H54 (cell line): ENCODE results near the gene GBP2.
A peak's percentile ranks its signal among the peaks of the same experiment; 100 is the strongest.

Source experiments
- DNase-seq: peaks from one replicate; pipeline ENCODE4 v3.0.0; 2011; ENCODE audit warnings: low spot score, mixed read lengths; ENCODE audit not compliant: insufficient read length
- FAIRE-seq: peaks from 3 replicates; lab custom pipeline; 2011; peaks lifted over from hg19 to GRCh38; lab: Jason Lieb, UNC
- POLR2A ChIP-seq: IDR thresholded peaks from 2 replicates; pipeline ENCODE4 v1.6.1; 2011; ENCODE audit warnings: low read depth, mild to moderate bottlenecking, low read length

Gene GBP2

DNA sequence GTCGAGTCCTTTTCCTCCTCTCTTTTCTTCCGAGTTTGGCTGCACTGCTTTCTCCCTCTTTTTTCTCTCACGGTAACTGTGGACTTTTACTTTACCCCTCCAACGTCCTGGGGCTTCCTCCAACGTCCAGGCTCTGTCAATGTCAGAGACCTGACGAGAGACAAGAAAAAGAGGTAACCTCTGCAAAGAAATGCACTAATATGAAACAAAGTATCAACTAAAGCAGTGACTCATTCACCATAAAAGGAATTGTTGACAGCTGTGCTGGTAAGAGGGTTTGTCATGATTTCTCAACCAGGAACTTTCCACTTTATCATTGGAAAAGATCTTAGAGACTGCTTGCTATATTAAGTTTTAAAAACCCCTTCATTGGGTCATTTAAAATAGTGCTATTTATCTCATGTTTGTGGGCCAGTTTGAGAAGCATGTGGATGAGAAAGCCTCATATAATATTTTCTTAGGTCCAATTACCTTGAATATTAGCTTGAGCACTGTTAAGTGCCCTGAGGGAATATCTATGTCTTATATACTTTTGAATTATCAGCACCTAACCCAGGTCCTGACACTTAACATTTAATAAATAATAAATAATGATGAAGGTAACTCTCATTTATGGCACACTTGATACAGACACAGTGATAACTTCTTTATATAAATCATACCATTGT is at the start of gene GBP2:
Gene GBP2, minus strand, starts transcription at position 202 of the 668 bp plus-strand sequence. CDS start 4,148 bp downstream, outside the sequence.
- no peak for TF ChIP-seq POLR2A
- FAIRE-seq (peak; percentile 97), DNase-seq (peak; percentile 63)

GRCh38 chr1:89174491-89174890 is 48.6 kb upstream of the GBP2 start:
- FAIRE-seq (no peak), DNase-seq (no peak)
- no peak for TF ChIP-seq POLR2A

DNA sequence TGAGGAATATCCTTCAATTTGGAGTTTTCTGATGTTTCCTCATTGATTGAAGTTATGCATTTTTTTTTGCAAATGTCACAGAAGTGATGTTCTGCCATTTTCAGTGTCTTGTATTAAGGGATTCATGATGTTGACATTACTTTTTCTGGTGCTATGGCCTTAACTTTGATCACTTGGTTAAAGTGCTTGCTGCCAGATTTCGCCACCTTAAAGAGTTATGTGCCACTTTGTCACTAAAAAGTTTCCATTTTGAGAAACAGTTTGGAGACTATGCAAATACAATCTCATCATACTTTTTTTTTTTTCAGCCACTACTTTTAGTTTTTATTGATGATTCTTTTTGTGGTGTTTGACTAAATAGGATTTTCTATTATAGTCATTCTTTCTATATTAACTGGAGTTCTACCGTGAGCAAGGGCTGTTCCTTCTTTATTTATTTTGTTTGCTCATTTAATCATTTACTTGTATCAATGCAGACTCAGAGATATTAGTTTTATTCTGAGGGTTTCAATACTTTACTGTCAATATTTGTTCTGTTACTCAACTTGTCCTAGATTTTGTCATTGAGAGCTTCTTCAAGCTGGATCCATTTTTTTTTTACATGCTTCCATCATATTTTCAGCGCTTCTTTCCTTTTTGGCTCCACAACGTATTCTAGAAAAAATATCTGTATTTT is 46.7 kb upstream of the GBP2 start:
- FAIRE-seq (no peak), DNase-seq (no peak)
- no peak for TF ChIP-seq POLR2A

DNA sequence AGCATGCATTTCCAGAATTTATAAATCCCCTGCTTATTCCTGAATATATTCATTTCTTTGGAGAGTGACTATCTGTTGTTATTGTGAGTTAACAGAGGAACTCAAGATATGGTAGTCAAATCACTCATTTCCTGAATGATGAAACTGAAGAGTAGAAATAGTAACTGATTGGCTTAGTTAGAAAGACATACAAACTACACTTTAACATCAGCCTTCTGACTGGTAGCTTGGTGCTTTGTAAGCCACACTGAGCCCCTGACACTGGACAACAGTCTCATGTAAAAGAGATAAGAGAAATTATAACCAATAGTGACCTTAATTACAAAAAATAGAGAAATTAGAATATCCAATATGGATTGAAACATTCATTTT is 45.1 kb upstream of the GBP2 start:
- DNase-seq (no peak), FAIRE-seq (no peak)

DNA sequence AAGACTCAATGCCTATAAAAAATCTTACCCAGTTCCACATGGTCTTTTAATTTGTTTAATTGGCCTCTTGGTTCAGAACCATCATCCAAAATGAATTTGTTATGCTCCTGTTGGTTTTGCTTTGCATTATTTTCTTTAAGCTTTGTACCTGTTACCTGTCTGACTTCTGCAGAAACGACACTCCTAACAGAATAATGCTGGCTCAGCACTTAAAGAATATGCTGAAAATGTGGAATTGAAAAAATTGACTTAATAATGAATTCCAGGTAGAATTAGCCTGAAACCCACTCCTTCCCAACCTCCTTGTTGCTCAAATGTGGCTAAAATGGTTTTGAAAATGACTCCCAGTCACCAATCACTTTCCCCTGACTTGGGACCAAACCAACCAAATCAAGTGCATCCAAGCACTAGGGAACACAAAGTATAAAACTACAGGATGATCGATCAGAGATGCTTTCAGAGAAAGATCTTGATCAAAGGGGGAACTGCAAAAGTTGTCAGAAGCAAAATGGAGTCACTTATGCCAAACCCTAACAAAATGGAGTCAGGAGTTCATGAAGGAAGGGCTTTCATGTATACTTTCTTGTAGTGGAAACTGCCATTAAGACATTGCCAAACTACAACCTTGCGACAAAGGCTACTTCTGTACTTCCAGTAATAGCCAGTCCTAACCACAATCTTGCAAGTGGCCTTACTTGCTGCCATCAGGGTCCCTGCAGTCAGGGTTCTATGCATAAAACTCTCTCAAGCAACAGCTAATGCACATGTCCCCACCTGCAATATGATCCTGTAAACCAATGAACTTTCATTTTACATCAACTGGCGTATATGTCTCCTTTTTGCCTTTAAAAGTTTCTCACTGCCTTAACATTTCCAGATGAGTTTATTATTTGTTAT is 44.5 kb upstream of the GBP2 start:
- DNase-seq (no peak), FAIRE-seq (no peak)
- TF ChIP-seq POLR2A: no peak

More for the DNA sequence above, 45.1 kb upstream of the GBP2 start:
- TF ChIP-seq POLR2A: no peak

GRCh38 chr1:89169166-89169565 is 43.3 kb upstream of the GBP2 start:
- FAIRE-seq (no peak), DNase-seq (no peak)
- no peak for TF ChIP-seq POLR2A

GRCh38 chr1:89167590-89168230 is 41.8 kb upstream of the GBP2 start:
- no peak for FAIRE-seq
- DNase-seq: no peak
- TF ChIP-seq POLR2A: no peak

- DNase-seq (no peak), FAIRE-seq (no peak)
- no peak for TF ChIP-seq POLR2A
Measured at GRCh38 chr1:89166705-89167104, 40.8 kb upstream of the GBP2 start.

GRCh38 chr1:89165811-89166210 is 39.9 kb upstream of the GBP2 start:
- TF ChIP-seq POLR2A: no peak
- FAIRE-seq: no peak
- no peak for DNase-seq

GRCh38 chr1:89151047-89151446 is 25.1 kb upstream of the GBP2 start:
- DNase-seq (no peak), FAIRE-seq (no peak)
- TF ChIP-seq POLR2A: no peak

DNA sequence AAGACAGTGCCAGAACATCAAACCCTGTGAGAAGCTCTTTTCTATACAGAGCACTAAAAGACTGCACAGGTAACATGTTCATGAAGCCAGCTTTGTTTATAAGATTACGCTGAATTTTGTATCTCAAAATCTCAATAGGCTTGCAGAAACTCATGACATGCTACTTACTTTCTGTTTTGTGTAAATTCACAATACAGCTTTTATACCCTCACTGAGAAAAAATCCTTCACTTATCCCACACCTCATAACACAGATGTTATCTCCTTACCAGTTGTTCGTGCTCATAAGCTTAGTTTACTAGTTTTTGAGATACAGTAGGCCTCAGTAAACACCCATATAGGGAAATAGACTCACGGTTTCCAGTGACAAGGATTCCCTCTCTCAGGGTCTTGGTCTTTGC is 24.1 kb upstream of the GBP2 start:
- no peak for FAIRE-seq
- no peak for TF ChIP-seq POLR2A
- no peak for DNase-seq

GRCh38 chr1:89149229-89149628 is 23.3 kb upstream of the GBP2 start:
- no peak for FAIRE-seq
- TF ChIP-seq POLR2A: no peak

More at GRCh38 chr1:89149229-89149628, 23.3 kb upstream of the GBP2 start:
- DNase-seq: no peak
